BLaER1 treated with 17β-estradiol and CSF1 and Interleukin-3, amounts not matched to agents 10 nM and 100 nM (cell line): ENCODE results near the gene AFF1.

Experiments used
- H3K27ac ChIP-seq, 11 experiments: shearing (Covaris generic); formaldehyde crosslinking; 2 replicates each; pipeline ENCODE4 v1.8.1; 2022
- H3K27me3 ChIP-seq, 11 experiments: shearing (Covaris generic); formaldehyde crosslinking; 2 replicates each; pipeline ENCODE4 v1.8.1; 2022
- H3K36me3 ChIP-seq, 11 experiments: shearing (Covaris generic); formaldehyde crosslinking; 2 replicates each; pipeline ENCODE4 v1.8.1; 2022
- H3K4me1 ChIP-seq, 10 experiments: shearing (Covaris generic); formaldehyde crosslinking; 2 replicates each; pipeline ENCODE4 v1.8.1; 2022
- H3K4me2 ChIP-seq, 11 experiments: shearing (Covaris generic); formaldehyde crosslinking; 2 replicates each; pipeline ENCODE4 v1.8.1; 2022
- H3K4me3 ChIP-seq, 10 experiments: shearing (Covaris generic); formaldehyde crosslinking; 2 replicates each; pipeline ENCODE4 v1.8.1; 2022
- H3K9ac ChIP-seq, 11 experiments: shearing (Covaris generic); formaldehyde crosslinking; 2 replicates each; pipeline ENCODE4 v1.8.1; 2022
- H3K9me3 ChIP-seq, 11 experiments: shearing (Covaris generic); formaldehyde crosslinking; replicated peaks in 1 of 11; 2 replicates each; pipeline ENCODE4 v1.8.1; 2022
- H4K20me1 ChIP-seq, 11 experiments: shearing (Covaris generic); formaldehyde crosslinking; 2 replicates each; pipeline ENCODE4 v1.8.1; 2022
- Cebpa-rat ChIP-seq, 11 experiments: shearing (Covaris generic); IDR thresholded peaks; 2 replicates each; pipeline ENCODE4 v1.8.1; 2022

Gene AFF1

GRCh38 chr4:87045659-87046058 is 110.8 kb downstream of the AFF1 start:
- TF ChIP-seq Cebpa-rat (IDR thresholded peaks at IDR 0.05), result no peak
- peak overlapping the region in 6 of 11 experiments; percentile 8 to 57 (median 41); a peak in 9 of 22 replicates for H3K4me2 ChIP-seq
- no peaks in the 10 kb centered on the region for H3K27me3 ChIP-seq
- H4K20me1 ChIP-seq, result peaks cover 84 to 100% (median 94%) of the 10 kb centered on the region in 11 experiments
- peaks cover 43 to 79% (median 67%) of the 10 kb centered on the region in 10 experiments for H3K4me1 ChIP-seq
- H3K9ac ChIP-seq, result no peak overlapping the region
- no peak overlapping the region for H3K4me3 ChIP-seq
- peaks cover 0 to 9% (median 0%) of the 10 kb centered on the region in 11 experiments; a peak in 2 of 22 replicates for H3K9me3 ChIP-seq
- H3K27ac ChIP-seq, result peak overlapping the region in 2 of 11 experiments; percentile 13 to 28; a peak in 1 of 22 replicates
- H3K36me3 ChIP-seq, result peaks cover 53 to 74% (median 60%) of the 10 kb centered on the region in 11 experiments

- Histone ChIP-seq H3K4me2 (peak overlapping the region in 5 of 11 experiments; percentile 8 to 56 (median 29); a peak in 6 of 22 replicates), H3K36me3 (peaks cover 56 to 74% (median 61%) of the 10 kb centered on the region in 11 experiments), H3K4me3 (no peak overlapping the region), H3K4me1 (peaks cover 39 to 79% (median 65%) of the 10 kb centered on the region in 10 experiments), H3K27me3 (no peaks in the 10 kb centered on the region), H3K27ac (0 out of 22 replicates have a peak overlapping the region, but pooled peaks of 2 of the 11 experiments have one; percentile 13 to 28), H3K9ac (no peak overlapping the region), H3K9me3 (peaks cover 0 to 9% (median 0%) of the 10 kb centered on the region in 11 experiments; a peak in 2 of 22 replicates), H4K20me1 (peaks cover 84 to 100% (median 94%) of the 10 kb centered on the region in 11 experiments)
- TF ChIP-seq Cebpa-rat (IDR thresholded peaks at IDR 0.05), result no peak
Measured at GRCh38 chr4:87046121-87046551, 111.3 kb downstream of the AFF1 start.

- no peak overlapping the region for H3K4me3 ChIP-seq
- H3K4me1 ChIP-seq, result peaks cover 26 to 79% (median 55%) of the 10 kb centered on the region in 10 experiments
- peaks cover 84 to 100% (median 93%) of the 10 kb centered on the region in 11 experiments for H4K20me1 ChIP-seq
- H3K27ac ChIP-seq, result 0 out of 22 replicates have a peak overlapping the region, but pooled peaks of 1 of the 11 experiments have one; percentile 3
- no peak overlapping the region for H3K4me2 ChIP-seq
- H3K9me3 ChIP-seq, result peaks cover 0 to 9% (median 0%) of the 10 kb centered on the region in 11 experiments; a peak in 2 of 22 replicates
- H3K9ac ChIP-seq, result no peak overlapping the region
- TF ChIP-seq Cebpa-rat (IDR thresholded peaks at IDR 0.05), result no peak
- peaks cover 65 to 78% (median 72%) of the 10 kb centered on the region in 11 experiments for H3K36me3 ChIP-seq
- no peaks in the 10 kb centered on the region for H3K27me3 ChIP-seq
Measured at GRCh38 chr4:87047281-87047798, 112.5 kb downstream of the AFF1 start.

- no peak for TF ChIP-seq Cebpa-rat (IDR thresholded peaks at IDR 0.05)
- Histone ChIP-seq H3K9ac (no peak overlapping the region), H3K4me3 (no peak overlapping the region), H3K27me3 (no peaks in the 10 kb centered on the region), H3K4me2 (peak overlapping the region in 5 of 11 experiments; percentile 26 to 71 (median 58); a peak in 9 of 22 replicates), H3K9me3 (peaks cover 0 to 9% (median 0%) of the 10 kb centered on the region in 11 experiments; a peak in 2 of 22 replicates), H4K20me1 (peaks cover 84 to 100% (median 93%) of the 10 kb centered on the region in 11 experiments), H3K4me1 (peaks cover 6 to 79% (median 40%) of the 10 kb centered on the region in 10 experiments; a peak in 19 of 20 replicates), H3K27ac (no peak overlapping the region), H3K36me3 (peaks cover 72 to 99% (median 94%) of the 10 kb centered on the region in 11 experiments)
Measured at GRCh38 chr4:87049508-87049907, 114.7 kb downstream of the AFF1 start.

- Histone ChIP-seq H3K4me3 (no peak overlapping the region), H4K20me1 (peaks cover 84 to 100% (median 93%) of the 10 kb centered on the region in 11 experiments), H3K9me3 (peaks cover 0 to 9% (median 0%) of the 10 kb centered on the region in 11 experiments; a peak in 2 of 22 replicates), H3K27me3 (no peaks in the 10 kb centered on the region), H3K4me1 (peaks cover 0 to 79% (median 29%) of the 10 kb centered on the region in 10 experiments; a peak in 16 of 20 replicates), H3K27ac (peak overlapping the region in 3 of 11 experiments; percentile 15 to 19 (median 15); a peak in 1 of 22 replicates), H3K9ac (no peak overlapping the region), H3K36me3 (peaks cover 78 to 100% (median 98%) of the 10 kb centered on the region in 11 experiments), H3K4me2 (peak overlapping the region in 5 of 11 experiments; percentile 27 to 71 (median 58); a peak in 9 of 22 replicates)
- TF ChIP-seq Cebpa-rat (IDR thresholded peaks at IDR 0.05), result no peak
Measured at GRCh38 chr4:87050596-87050995, 115.8 kb downstream of the AFF1 start.

- H3K36me3 ChIP-seq, result peaks cover 72 to 100% (median 97%) of the 10 kb centered on the region in 11 experiments
- no peak for TF ChIP-seq Cebpa-rat (IDR thresholded peaks at IDR 0.05)
- H3K4me1 ChIP-seq, result peaks cover 0 to 79% (median 23%) of the 10 kb centered on the region in 10 experiments; a peak in 14 of 20 replicates
- peaks cover 0 to 9% (median 0%) of the 10 kb centered on the region in 11 experiments; a peak in 2 of 22 replicates for H3K9me3 ChIP-seq
- H3K27ac ChIP-seq, result peak overlapping the region in 3 of 11 experiments; percentile 15 to 19 (median 15); a peak in 4 of 22 replicates
- peaks cover 83 to 100% (median 94%) of the 10 kb centered on the region in 11 experiments for H4K20me1 ChIP-seq
- no peak overlapping the region for H3K9ac ChIP-seq
- H3K27me3 ChIP-seq, result no peaks in the 10 kb centered on the region
- peak overlapping the region in 5 of 11 experiments; percentile 27 to 71 (median 58); a peak in 10 of 22 replicates for H3K4me2 ChIP-seq
- no peak overlapping the region for H3K4me3 ChIP-seq
Measured at GRCh38 chr4:87051121-87051713, 116.4 kb downstream of the AFF1 start.

- Histone ChIP-seq H3K27me3 (no peaks in the 10 kb centered on the region), H3K36me3 (peaks cover 65 to 99% (median 95%) of the 10 kb centered on the region in 11 experiments), H3K9me3 (no peaks in the 10 kb centered on the region), H3K4me2 (peak overlapping the region in 4 of 11 experiments; percentile 31 to 71 (median 60); a peak in 8 of 22 replicates), H3K4me1 (peaks cover 0 to 87% (median 23%) of the 10 kb centered on the region in 10 experiments; a peak in 13 of 20 replicates), H3K4me3 (no peak overlapping the region), H3K27ac (peak overlapping the region in 3 of 11 experiments; percentile 12 to 60 (median 40); a peak in 4 of 22 replicates), H3K9ac (peak overlapping the region in 1 of 11 experiments; percentile 6; a peak in 1 of 22 replicates), H4K20me1 (peaks cover 83 to 100% (median 94%) of the 10 kb centered on the region in 11 experiments)
- TF ChIP-seq Cebpa-rat (IDR thresholded peaks at IDR 0.05), result no peak
Measured at GRCh38 chr4:87052615-87053014, 117.8 kb downstream of the AFF1 start.

GRCh38 chr4:87053176-87053658 is 118.4 kb downstream of the AFF1 start:
- H4K20me1 ChIP-seq, result peaks cover 88 to 100% (median 98%) of the 10 kb centered on the region in 11 experiments
- no peaks in the 10 kb centered on the region for H3K9me3 ChIP-seq
- peaks cover 62 to 98% (median 90%) of the 10 kb centered on the region in 11 experiments for H3K36me3 ChIP-seq
- H3K4me1 ChIP-seq, result peaks cover 0 to 92% (median 28%) of the 10 kb centered on the region in 10 experiments; a peak in 14 of 20 replicates
- H3K27me3 ChIP-seq, result no peaks in the 10 kb centered on the region
- TF ChIP-seq Cebpa-rat (IDR thresholded peaks at IDR 0.05), result no peak
- peak overlapping the region in 4 of 11 experiments; percentile 31 to 71 (median 60); a peak in 8 of 22 replicates for H3K4me2 ChIP-seq
- peak overlapping the region in 1 of 11 experiments; percentile 6; a peak in 1 of 22 replicates for H3K9ac ChIP-seq
- no peak overlapping the region for H3K4me3 ChIP-seq
- peak overlapping the region in 3 of 11 experiments; percentile 12 to 60 (median 40); a peak in 4 of 22 replicates for H3K27ac ChIP-seq
